GM18909 (cell line): ENCODE data around the gene SPOPL.

Source experiments
- ATAC-seq: cut with Tn5 transposase; IDR thresholded peaks from one replicate; pipeline ENCODE4 v1.9.1; 2021; ENCODE audit warnings: mild to moderate bottlenecking; ENCODE audit not compliant: unreplicated experiment, poor library complexity

Gene SPOPL

GRCh38 chr2:138581909-138582308 lies 80.3 kb downstream of the SPOPL start:
- ATAC-seq: no peak

GRCh38 chr2:138589663-138590062 lies 88.1 kb downstream of the SPOPL start:
- no peak for ATAC-seq

GRCh38 chr2:138596403-138596802 lies 94.8 kb downstream of the SPOPL start:
- no peak for ATAC-seq

DNA sequence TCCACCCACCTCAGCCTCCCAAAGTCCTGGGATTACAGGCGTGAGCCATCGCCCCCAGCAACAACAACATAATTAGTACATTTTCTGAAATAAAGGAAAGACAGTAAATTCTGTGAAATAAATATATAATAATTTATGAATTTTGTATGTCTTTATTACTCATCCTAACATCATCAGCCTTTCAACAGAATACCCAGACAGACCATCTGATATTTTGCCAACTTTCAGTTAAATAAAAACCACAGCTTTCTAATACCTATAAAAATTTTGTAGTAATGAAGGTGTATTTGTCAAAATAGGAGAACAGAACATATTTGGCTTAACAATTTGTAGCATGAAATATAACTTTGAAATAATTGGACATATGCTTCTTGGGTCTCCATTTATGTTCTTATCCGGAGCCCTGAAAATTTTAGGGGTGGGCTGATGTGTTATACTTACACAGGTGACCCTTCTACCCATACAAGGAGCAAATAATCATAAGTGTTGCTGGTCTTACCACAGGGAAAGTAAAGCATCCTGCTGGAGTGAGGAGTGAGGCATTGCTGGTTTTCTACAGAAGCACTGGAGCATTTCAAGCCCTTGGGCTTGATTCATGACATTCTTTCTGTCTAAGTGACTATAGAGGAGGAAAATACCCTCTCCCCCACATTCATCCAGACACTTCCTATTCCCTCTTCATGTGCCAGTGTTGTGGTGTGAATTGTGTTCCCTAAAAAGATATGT lies 99.3 kb downstream of the SPOPL start:
- no peak for ATAC-seq

DNA sequence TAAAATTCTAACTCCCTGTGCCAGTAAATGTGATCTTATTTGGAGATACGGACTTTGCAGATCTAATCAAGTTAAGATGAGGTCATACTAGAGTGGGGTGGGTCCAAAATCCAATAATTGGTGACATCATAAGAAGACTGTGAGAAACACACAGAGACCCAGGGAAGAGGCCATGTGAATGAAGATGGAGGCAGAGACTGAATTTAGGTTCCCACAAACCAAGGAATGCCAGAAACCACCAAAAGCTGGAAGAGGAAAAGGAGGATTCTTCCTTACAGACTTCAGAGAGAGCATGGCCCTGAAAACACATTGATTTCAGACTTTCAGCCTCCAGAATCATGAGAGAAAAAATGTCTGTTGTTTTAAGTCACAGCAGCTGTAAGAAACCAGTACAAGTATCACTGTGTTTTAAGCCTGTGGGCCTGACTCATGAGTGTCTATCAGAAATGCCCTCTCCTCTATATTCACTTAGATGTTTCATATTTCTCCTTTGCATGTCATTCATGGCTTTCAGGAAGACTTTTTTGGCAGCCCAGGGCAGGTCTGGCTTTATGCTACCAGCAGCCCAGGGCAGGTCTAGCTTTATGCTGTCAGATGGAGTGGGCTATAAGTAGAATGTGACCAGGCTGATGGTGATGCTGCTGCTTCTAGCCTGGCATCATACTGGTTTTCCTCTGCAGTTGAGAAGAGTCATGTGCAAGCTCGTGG lies 100.0 kb downstream of the SPOPL start:
- ATAC-seq: no peak

- ATAC-seq: no peak
These were observed 100.5 kb downstream of the SPOPL start for GRCh38 chr2:138602166-138602460.

DNA sequence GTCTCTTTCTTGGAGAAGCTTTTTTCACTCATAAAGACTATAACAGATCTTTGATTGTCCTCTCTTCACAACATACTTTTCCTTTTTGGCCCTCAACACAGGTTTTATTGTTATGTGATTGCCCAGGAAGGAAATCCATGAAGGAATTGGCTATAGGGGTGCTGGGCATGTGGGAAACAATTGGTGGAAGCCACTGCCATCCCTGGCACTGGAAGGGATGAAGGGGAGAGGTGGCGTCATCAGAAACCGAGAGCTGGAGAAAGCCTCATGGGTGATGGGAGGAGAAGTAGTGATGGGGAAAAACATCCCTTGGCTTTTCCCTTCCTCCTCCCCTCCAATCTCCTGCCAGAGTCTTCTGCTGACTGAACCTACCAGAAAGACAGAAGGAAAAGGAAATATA lies 106.2 kb downstream of the SPOPL start:
- no peak for ATAC-seq

GRCh38 chr2:138609446-138609845 lies 107.9 kb downstream of the SPOPL start:
- ATAC-seq: no peak

- ATAC-seq: no peak
These were observed 108.8 kb downstream of the SPOPL start for GRCh38 chr2:138610201-138610953.

DNA sequence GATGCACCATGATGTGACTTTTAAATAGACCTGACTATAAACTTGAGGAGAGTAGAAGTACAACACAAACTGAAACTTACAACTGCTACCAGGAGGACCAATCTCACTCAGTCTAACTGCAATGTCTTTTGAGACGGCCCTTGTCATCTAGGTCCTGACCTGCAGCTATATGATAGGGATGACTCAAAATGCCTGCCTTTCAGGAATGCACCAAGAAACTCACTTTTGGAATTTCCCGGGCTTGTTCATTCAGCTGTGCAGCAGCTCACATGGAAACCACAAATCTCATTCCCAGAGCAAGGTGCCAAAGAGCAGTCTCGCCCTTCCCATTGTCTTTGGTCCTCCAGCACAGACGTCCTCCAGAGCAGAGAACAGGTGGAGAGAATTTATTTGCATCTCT lies 113.7 kb downstream of the SPOPL start:
- ATAC-seq: no peak

GRCh38 chr2:138617026-138617425 lies 115.5 kb downstream of the SPOPL start:
- no peak for ATAC-seq

- ATAC-seq: no peak
These were observed 117.4 kb downstream of the SPOPL start for GRCh38 chr2:138618971-138619370.

DNA sequence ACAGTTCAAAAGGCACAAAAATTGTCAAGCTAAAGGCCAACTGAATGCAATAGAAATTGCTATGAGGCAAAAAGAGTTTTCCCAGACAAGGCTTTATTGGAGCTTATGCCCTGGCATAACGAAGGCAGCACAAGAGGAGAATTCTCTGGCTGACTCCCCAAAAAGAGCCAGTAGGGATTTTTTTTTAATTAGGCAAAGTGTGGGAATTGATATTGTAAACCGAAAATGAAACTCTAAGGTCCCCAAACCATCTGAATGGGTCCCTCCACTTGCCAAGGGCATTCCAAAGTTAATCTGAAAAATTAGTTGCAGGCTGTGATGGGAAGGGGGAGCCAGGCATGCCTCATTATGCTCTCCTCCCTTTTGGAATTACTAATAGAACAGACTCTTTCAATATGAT lies 118.9 kb downstream of the SPOPL start:
- ATAC-seq: no peak

GRCh38 chr2:138621139-138621538 lies 119.6 kb downstream of the SPOPL start:
- ATAC-seq: no peak

GRCh38 chr2:138622613-138623012 lies 121.0 kb downstream of the SPOPL start:
- ATAC-seq: no peak
